SK-N-SH (cell line): ENCODE measurements around the gene AKR1E2.

Source experiments
- CTCF ChIP-seq: fragments of 200-600 bp; sonication (generic); IDR thresholded peaks from 2 replicates; pipeline ENCODE4 v1.6.1; 2017; ENCODE audit warnings: antibody characterized with exemption, mild to moderate bottlenecking, moderate library complexity
- EP300 ChIP-seq, 2 experiments: IDR thresholded peaks; 2 replicates each; pipeline versions ENCODE4 v1.4.0 to v1.6.1; 2012; ENCODE audit warnings: borderline replicate concordance in 1 of 2, low read depth in 1 of 2, low read length in 1 of 2
- FOXM1 ChIP-seq: IDR thresholded peaks from 2 replicates; pipeline ENCODE4 v1.4.0; 2012; ENCODE audit warnings: low read depth, mild to moderate bottlenecking
- GABPA ChIP-seq: IDR thresholded peaks from 2 replicates; pipeline ENCODE4 v1.4.0; 2012; ENCODE audit warnings: low read depth, mild to moderate bottlenecking
- MXI1 ChIP-seq: IDR thresholded peaks from 2 replicates; pipeline ENCODE4 v1.6.1; 2012; ENCODE audit warnings: mild to moderate bottlenecking, low read depth, low read length, improper control_type of control experiment
- NRF1 ChIP-seq: IDR thresholded peaks from 2 replicates; pipeline ENCODE4 v1.6.1; 2012; ENCODE audit warnings: low read depth, mild to moderate bottlenecking, low read length
- POLR2AphosphoS5 ChIP-seq: IDR thresholded peaks from 2 replicates; pipeline ENCODE4 v1.6.1; 2012; ENCODE audit warnings: low read depth, low read length
- RAD21 ChIP-seq: IDR thresholded peaks from 2 replicates; pipeline ENCODE4 v1.6.1; 2012; ENCODE audit warnings: mild to moderate bottlenecking, low read length
- RFX5 ChIP-seq: IDR thresholded peaks from 2 replicates; pipeline ENCODE4 v1.6.1; 2012; ENCODE audit warnings: mild to moderate bottlenecking, improper control_type of control experiment, low read length
- SMC3 ChIP-seq: IDR thresholded peaks from 2 replicates; pipeline ENCODE4 v1.6.1; 2012; ENCODE audit warnings: low read depth, low read length, improper control_type of control experiment
- USF1 ChIP-seq: IDR thresholded peaks from 2 replicates; pipeline ENCODE4 v1.4.0; 2012; ENCODE audit warnings: low read depth, borderline replicate concordance

GRCh38 chr10:4843525-4844180 is 17.6 kb downstream of the AKR1E2 start:
- no peak for TF ChIP-seq GABPA
- no peak for TF ChIP-seq MXI1
- no peak for TF ChIP-seq CTCF
- TF ChIP-seq USF1 = no peak
- no peak for TF ChIP-seq EP300 (IDR thresholded peaks at IDR 0.05; ENCODE audit: borderline replicate concordance in 1 of 2, low read depth in 1 of 2, low read length in 1 of 2)
- no peak for TF ChIP-seq RFX5
- TF ChIP-seq RAD21 = no peak
- no peak for TF ChIP-seq SMC3
- no peak for TF ChIP-seq FOXM1
- no peak for TF ChIP-seq NRF1
- no peak for TF ChIP-seq POLR2AphosphoS5
